Measurements from ENCODE around the gene CDK5R1.

DNA sequence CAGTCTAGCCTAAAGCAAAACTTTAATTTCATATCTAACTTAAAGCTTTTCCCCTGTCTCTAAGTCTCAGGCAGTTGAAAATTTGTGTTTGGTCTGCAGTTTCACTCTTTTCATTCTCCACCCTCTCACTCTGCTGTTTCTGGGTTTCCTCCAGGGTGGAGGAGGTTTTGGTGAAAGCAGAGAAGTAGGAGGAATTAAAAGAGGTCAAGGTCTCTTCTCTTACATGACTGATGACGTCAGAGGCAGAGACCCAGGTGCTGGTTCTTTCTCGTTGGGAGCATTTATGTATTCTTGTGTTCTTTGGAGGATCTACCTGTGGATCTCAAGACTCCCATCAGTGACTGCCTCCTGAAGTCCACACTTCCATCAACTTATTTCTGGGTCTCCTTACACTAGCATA is 44.9 kb upstream of the CDK5R1 start:
- TF ChIP-seq, protein P1, sequence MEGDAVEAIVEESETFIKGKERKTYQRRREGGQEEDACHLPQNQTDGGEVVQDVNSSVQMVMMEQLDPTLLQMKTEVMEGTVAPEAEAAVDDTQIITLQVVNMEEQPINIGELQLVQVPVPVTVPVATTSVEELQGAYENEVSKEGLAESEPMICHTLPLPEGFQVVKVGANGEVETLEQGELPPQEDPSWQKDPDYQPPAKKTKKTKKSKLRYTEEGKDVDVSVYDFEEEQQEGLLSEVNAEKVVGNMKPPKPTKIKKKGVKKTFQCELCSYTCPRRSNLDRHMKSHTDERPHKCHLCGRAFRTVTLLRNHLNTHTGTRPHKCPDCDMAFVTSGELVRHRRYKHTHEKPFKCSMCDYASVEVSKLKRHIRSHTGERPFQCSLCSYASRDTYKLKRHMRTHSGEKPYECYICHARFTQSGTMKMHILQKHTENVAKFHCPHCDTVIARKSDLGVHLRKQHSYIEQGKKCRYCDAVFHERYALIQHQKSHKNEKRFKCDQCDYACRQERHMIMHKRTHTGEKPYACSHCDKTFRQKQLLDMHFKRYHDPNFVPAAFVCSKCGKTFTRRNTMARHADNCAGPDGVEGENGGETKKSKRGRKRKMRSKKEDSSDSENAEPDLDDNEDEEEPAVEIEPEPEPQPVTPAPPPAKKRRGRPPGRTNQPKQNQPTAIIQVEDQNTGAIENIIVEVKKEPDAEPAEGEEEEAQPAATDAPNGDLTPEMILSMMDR (optimal IDR thresholded peaks at IDR 0.05 in 1 of 3, IDR thresholded peaks at IDR 0.05 in 1 of 3, conservative IDR thresholded peaks at IDR 0.05 in 1 of 3; ENCODE audit: extremely low read depth in 1 of 3, insufficient read depth in 2 of 3, low read length in 3 of 3): no peak
- no peak for TF ChIP-seq EZH2 (IDR thresholded peaks at IDR 0.05; ENCODE audit: low read length)

Data from keratinocyte (primary cell).